A673 (cell line): Measurements from ENCODE around the gene ATG9B.

Experiments
- EZH2 ChIP-seq: fragments of 200-600 bp; sonication (generic); IDR thresholded peaks from 2 replicates; pipeline ENCODE4 v1.6.1; 2017; ENCODE audit warnings: borderline replicate concordance, low read depth, mild to moderate bottlenecking, mixed read lengths, antibody characterized with exemption, low read length; ENCODE audit not compliant: poor library complexity, severe bottlenecking
- TF ChIP-seq, protein P1 (sequence below): fragments of 300-800, 200-600 bp; sonication (generic); conservative IDR thresholded peaks from 2 replicates; pipeline ENCODE4 v1.5.1; 2017; ENCODE audit warnings: low read depth, mild to moderate bottlenecking, antibody characterized with exemption, low read length, moderate library complexity, mixed read lengths

DNA sequence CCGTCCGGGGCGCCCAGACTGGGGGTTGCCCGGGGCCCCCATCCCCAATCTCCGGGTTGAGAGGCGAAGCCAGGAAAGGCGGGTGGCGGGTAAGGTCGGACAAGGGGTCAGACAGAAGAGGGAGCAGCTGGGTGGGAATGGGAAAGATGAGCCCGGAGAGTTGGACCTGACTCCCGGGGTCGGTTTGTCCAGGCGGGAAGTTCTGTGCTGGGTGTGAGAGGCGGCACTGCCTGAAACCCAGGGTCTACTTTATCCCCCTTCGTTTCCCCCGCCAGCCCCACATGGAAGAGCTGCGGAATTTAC, 35.8 kb upstream of the ATG9B start:
- TF ChIP-seq, protein P1, sequence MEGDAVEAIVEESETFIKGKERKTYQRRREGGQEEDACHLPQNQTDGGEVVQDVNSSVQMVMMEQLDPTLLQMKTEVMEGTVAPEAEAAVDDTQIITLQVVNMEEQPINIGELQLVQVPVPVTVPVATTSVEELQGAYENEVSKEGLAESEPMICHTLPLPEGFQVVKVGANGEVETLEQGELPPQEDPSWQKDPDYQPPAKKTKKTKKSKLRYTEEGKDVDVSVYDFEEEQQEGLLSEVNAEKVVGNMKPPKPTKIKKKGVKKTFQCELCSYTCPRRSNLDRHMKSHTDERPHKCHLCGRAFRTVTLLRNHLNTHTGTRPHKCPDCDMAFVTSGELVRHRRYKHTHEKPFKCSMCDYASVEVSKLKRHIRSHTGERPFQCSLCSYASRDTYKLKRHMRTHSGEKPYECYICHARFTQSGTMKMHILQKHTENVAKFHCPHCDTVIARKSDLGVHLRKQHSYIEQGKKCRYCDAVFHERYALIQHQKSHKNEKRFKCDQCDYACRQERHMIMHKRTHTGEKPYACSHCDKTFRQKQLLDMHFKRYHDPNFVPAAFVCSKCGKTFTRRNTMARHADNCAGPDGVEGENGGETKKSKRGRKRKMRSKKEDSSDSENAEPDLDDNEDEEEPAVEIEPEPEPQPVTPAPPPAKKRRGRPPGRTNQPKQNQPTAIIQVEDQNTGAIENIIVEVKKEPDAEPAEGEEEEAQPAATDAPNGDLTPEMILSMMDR, result no peak; the same call in 1 of the 2 replicates
- no peak for TF ChIP-seq EZH2
